Osteocyte (in vitro differentiated cells): ENCODE data around the gene PSMA6. TPM values are rescaled to one million over a fixed set of nuclear protein-coding genes. Genes with fewer than 3 reads are reported as not detected.
"Not testable (repeated sequence)": the region's sequence is repeated elsewhere in the genome, so short reads cannot be mapped to it uniquely, and the experiment has no call there.

ENCODE experiments used
- DNase-seq: peaks from one replicate; pipeline ENCODE4 v3.0.0; 2021; ENCODE audit warnings: mixed read lengths; ENCODE audit not compliant: unreplicated experiment; ENCODE audit errors: extremely low spot score
- H3K27ac Mint-ChIP-seq: one replicate; pipeline ENCODE4 v1.8.0; 2021; ENCODE audit warnings: mild to moderate bottlenecking, mixed read lengths; ENCODE audit not compliant: unreplicated experiment
- H3K27me3 Mint-ChIP-seq: one replicate; pipeline ENCODE4 v1.8.0; 2021; ENCODE audit warnings: mixed read lengths; ENCODE audit not compliant: unreplicated experiment
- H3K36me3 Mint-ChIP-seq: one replicate; pipeline ENCODE4 v1.8.0; 2021; ENCODE audit warnings: mixed read lengths; ENCODE audit not compliant: unreplicated experiment
- H3K4me1 Mint-ChIP-seq: one replicate; pipeline ENCODE4 v1.8.0; 2021; ENCODE audit warnings: mixed read lengths; ENCODE audit not compliant: unreplicated experiment
- H3K4me3 Mint-ChIP-seq: one replicate; pipeline ENCODE4 v1.8.0; 2021; ENCODE audit warnings: mild to moderate bottlenecking, moderate library complexity, mixed read lengths; ENCODE audit not compliant: unreplicated experiment
- H3K9me3 Mint-ChIP-seq: one replicate; pipeline ENCODE4 v1.8.0; 2021; ENCODE audit warnings: mixed read lengths; ENCODE audit not compliant: unreplicated experiment
- CTCF ChIP-seq: fragments of 200-600 bp; sonication (generic); IDR thresholded peaks from 2 replicates; pipeline ENCODE4 v1.5.0; 2021; ENCODE audit warnings: antibody characterized with exemption, mild to moderate bottlenecking, moderate library complexity
- total RNA-seq: library from RNA; stranded (reverse); gene quantifications from 2 replicates; pipeline ENCODE4 v1.2.1, GENCODE V29; 2021

PSMA6 gene
- total RNA-seq, 1 donor from 2014 or later = 146 TPM

- H3K4me1 Mint-ChIP-seq = peaks cover 26% of the 10 kb centered on the region
- H3K27ac Mint-ChIP-seq = no peak overlapping the region
- no peak for TF ChIP-seq CTCF
- H3K9me3 Mint-ChIP-seq = no peaks in the 10 kb centered on the region
- no peaks in the 10 kb centered on the region for H3K27me3 Mint-ChIP-seq
- no peak overlapping the region for H3K4me3 Mint-ChIP-seq
- DNase-seq = no peak
- H3K36me3 Mint-ChIP-seq = no peaks in the 10 kb centered on the region
Measured at GRCh38 chr14:35355981-35356841, 64.0 kb downstream of the PSMA6 start.

GRCh38 chr14:35359655-35360054 lies 67.5 kb downstream of the PSMA6 start:
- not testable (repeated sequence) for H3K36me3 Mint-ChIP-seq, DNase-seq, H3K27me3 Mint-ChIP-seq, H3K9me3 Mint-ChIP-seq, H3K4me3 Mint-ChIP-seq, H3K27ac Mint-ChIP-seq
- H3K4me1 Mint-ChIP-seq = peaks cover 26% of the 10 kb centered on the region

GRCh38 chr14:35361141-35361480 lies 68.9 kb downstream of the PSMA6 start:
- Mint-ChIP-seq H3K4me1 (peaks cover 36% of the 10 kb centered on the region), H3K27ac (no peak overlapping the region), H3K36me3 (no peaks in the 10 kb centered on the region), H3K9me3 (no peaks in the 10 kb centered on the region), H3K27me3 (no peaks in the 10 kb centered on the region), H3K4me3 (no peak overlapping the region)
- no peak for TF ChIP-seq CTCF
- DNase-seq = no peak

GRCh38 chr14:35362450-35362849 lies 70.3 kb downstream of the PSMA6 start:
- no peak overlapping the region for H3K4me3 Mint-ChIP-seq
- no peaks in the 10 kb centered on the region for H3K9me3 Mint-ChIP-seq
- no peak overlapping the region for H3K27ac Mint-ChIP-seq
- DNase-seq = no peak
- peaks cover 38% of the 10 kb centered on the region for H3K4me1 Mint-ChIP-seq
- no peaks in the 10 kb centered on the region for H3K36me3 Mint-ChIP-seq
- no peak for TF ChIP-seq CTCF
- H3K27me3 Mint-ChIP-seq = no peaks in the 10 kb centered on the region

GRCh38 chr14:35362911-35363374 lies 70.8 kb downstream of the PSMA6 start:
- no peak for TF ChIP-seq CTCF
- H3K4me1 Mint-ChIP-seq = peaks cover 42% of the 10 kb centered on the region
- no peaks in the 10 kb centered on the region for H3K36me3 Mint-ChIP-seq
- DNase-seq = no peak
- H3K27ac Mint-ChIP-seq = no peak overlapping the region
- H3K4me3 Mint-ChIP-seq = no peak overlapping the region
- H3K9me3 Mint-ChIP-seq = no peaks in the 10 kb centered on the region
- no peaks in the 10 kb centered on the region for H3K27me3 Mint-ChIP-seq
